ENCODE data around the gene MFSD11.

MFSD11 gene

GRCh38 chr17:76820039-76820438 is 82.1 kb downstream of the MFSD11 start:
- TF ChIP-seq, protein P1, sequence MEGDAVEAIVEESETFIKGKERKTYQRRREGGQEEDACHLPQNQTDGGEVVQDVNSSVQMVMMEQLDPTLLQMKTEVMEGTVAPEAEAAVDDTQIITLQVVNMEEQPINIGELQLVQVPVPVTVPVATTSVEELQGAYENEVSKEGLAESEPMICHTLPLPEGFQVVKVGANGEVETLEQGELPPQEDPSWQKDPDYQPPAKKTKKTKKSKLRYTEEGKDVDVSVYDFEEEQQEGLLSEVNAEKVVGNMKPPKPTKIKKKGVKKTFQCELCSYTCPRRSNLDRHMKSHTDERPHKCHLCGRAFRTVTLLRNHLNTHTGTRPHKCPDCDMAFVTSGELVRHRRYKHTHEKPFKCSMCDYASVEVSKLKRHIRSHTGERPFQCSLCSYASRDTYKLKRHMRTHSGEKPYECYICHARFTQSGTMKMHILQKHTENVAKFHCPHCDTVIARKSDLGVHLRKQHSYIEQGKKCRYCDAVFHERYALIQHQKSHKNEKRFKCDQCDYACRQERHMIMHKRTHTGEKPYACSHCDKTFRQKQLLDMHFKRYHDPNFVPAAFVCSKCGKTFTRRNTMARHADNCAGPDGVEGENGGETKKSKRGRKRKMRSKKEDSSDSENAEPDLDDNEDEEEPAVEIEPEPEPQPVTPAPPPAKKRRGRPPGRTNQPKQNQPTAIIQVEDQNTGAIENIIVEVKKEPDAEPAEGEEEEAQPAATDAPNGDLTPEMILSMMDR (conservative IDR thresholded peaks at IDR 0.05; ENCODE audit: low read depth, low read length), result no peak
- no peak for DNase-seq (ENCODE audit: low read depth)
- no peak overlapping the region for H3K4me3 ChIP-seq (ENCODE audit: low read length)

- no peak for DNase-seq (ENCODE audit: low read depth)
- TF ChIP-seq, protein P1 (conservative IDR thresholded peaks at IDR 0.05; ENCODE audit: low read depth, low read length), result no peak
- H3K4me3 ChIP-seq (ENCODE audit: low read length), result no peak overlapping the region
Observed at GRCh38 chr17:76820561-76820960, 82.6 kb downstream of the MFSD11 start.

DNA sequence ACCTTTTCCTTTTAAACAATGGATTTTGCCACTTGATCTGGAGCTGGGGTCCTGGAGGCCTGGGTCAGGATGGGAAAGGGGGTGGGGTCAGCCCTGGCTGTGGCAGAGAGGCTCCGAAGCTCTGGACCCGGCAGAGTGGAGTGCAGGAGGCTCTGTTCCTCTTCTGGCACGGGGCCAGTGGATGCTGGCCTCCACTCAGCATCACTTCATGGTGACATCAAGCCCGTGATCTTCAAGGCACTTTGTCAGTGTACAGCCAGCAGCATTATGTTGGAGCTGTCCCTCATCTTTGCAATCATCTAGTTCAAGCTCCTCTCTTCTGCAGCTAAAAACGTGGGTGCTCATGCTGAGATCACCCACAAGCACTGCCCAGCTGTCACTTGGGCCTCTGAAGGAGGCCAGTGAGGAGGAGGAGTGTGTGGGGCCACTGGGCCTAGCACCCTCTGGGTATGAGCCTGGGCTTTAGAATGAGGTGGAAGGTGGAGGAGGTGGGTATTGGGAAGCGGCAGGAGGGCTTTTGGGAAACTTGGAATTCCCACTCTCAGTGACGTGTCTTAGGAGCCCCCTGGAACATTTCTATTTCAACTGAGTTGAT is 84.4 kb downstream of the MFSD11 start:
- DNase-seq (ENCODE audit: low read depth), result no peak
- TF ChIP-seq, protein P1 (conservative IDR thresholded peaks at IDR 0.05; ENCODE audit: low read depth, low read length), result no peak
- H3K4me3 ChIP-seq (ENCODE audit: low read length), result no peak overlapping the region

DNA sequence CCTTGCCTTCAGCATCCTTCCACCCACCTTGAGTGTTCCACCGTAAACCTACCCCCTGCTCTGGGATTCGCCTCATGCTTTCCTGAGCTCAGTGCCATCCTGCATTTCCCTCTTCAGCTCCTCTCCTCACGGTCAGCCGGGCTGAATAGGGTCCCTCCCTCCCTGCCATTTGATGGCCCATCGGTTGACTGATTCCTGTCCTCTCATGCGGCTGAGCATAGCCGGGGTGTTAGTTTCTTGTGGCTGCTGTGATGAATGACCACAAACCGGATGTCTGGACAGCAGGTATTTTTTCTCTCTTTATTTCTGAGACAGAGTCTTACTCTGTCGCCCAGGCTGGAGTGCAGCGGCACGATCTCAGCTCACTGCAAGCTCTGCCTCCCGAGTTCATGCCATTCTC is 86.2 kb downstream of the MFSD11 start:
- DNase-seq (ENCODE audit: low read depth), result no peak
- no peak overlapping the region for H3K4me3 ChIP-seq (ENCODE audit: low read length)
- TF ChIP-seq, protein P1 (conservative IDR thresholded peaks at IDR 0.05; ENCODE audit: low read depth, low read length), result no peak

DNA sequence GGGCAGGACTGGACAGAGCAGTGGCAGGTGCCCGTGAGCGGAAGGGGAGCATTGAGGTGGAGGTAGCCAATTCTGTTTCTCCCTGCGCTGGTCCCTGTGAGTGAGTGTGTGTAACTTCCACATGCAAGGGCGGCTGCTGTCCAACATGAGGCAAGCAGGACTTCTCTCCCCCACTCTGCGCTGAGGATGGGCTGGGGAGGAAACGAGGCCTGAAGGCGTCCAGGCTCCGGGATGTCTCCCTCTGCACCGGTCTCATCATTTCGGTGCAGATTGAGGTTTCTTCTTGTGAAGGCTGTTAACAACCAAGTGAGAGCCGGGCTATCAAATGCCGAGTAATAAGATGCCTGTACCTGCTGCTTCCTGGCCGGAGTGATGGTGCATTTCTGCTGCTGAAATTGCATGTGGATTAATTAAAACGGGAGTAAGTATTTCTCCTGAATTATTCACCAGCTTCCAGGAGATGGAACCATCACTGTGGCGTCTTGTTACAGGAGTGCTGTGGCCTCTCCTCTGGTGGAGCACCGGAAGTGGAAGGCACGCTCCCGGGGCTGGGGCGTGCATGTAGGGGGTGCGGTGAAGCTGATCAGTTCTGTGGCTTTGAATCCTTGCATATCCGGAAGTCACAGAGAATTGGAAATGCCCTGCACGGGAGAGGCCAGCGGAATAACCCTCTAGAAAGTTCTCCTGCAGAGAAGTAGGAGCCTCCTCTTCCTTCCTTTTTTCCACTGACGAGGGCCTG is 88.6 kb downstream of the MFSD11 start:
- TF ChIP-seq, protein P1 (conservative IDR thresholded peaks at IDR 0.05; ENCODE audit: low read depth, low read length), result no peak
- DNase-seq (ENCODE audit: low read depth), result no peak
- no peak overlapping the region for H3K4me3 ChIP-seq (ENCODE audit: low read length)

DNA sequence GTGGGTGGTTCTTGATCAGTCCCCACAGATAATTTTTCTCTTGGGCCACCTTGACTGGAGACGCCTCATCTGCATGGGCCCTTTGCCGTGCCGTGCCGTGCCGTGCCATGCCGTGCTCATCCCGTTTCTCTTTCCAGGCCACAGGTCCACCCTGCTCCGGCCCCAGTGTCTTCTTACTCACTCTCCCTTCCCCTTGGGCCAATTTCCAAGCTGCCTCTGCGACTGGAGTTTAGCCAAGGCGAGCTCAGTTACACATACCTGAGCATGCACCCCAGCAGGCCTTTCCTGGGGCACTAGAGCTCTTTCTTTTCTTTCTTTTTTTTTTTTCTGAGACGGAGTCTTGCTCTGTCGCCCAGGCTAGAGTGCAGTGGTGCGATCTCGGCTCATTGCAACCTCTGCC is 89.8 kb downstream of the MFSD11 start:
- TF ChIP-seq, protein P1 (conservative IDR thresholded peaks at IDR 0.05; ENCODE audit: low read depth, low read length), result no peak
- no peak for DNase-seq (ENCODE audit: low read depth)

More for the DNA sequence above, 89.8 kb downstream of the MFSD11 start:
- H3K4me3 ChIP-seq (ENCODE audit: low read length), result no peak overlapping the region
